Measurements from ENCODE around the gene TEK.
"Not testable (repeated sequence)": the region's sequence is repeated elsewhere in the genome, so short reads cannot be mapped to it uniquely, and the experiment has no call there.

The TEK gene

GRCh38 chr9:27108981-27109541 lies at the start of gene TEK:
Gene TEK (plus strand): TSS chr9:27109225. CDS start chr9:27109591, 366 bp downstream.
- DNase-seq, result no peak

DNA sequence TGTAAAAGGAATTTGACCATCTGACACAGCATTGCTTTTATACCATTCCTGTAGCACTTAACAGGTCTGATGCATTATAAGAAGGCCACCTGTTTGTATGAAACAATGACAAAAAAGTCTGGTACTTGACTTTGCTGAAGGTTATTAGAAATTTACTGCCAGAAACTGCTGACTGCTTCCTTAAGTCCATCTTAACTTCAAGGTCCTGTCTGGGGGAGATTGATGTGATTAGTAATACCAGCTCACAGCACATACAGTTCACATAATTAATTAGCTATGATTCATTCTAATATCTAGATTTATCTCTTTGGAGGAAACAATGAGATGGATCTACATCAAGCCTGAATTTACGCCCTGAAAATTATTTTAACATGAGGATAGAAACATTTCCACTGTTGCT lies 49.6 kb upstream of the TEK start:
- DNase-seq, result no peak

GRCh38 chr9:27059907-27060306 lies 49.1 kb upstream of the TEK start:
- DNase-seq, result peak; percentile 0

DNA sequence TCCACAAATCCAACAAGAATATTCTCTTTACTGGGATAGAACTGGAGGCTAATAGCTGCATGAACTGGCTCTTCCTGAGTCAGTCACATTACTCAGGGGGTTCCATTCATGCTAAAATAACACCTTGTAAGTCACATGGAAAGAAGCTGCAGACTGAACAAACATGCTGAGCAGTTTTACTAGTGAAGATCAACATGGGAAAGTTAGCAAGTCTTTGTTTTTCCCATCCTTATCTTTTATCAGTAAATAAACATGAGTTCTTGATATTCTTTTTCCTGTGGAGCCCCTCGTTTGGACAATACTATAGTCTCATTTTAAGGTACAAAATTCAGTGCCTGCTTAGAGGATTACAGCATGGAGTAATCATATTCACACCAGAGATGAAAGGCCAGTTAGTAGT lies 43.7 kb upstream of the TEK start:
- DNase-seq, result no peak

DNA sequence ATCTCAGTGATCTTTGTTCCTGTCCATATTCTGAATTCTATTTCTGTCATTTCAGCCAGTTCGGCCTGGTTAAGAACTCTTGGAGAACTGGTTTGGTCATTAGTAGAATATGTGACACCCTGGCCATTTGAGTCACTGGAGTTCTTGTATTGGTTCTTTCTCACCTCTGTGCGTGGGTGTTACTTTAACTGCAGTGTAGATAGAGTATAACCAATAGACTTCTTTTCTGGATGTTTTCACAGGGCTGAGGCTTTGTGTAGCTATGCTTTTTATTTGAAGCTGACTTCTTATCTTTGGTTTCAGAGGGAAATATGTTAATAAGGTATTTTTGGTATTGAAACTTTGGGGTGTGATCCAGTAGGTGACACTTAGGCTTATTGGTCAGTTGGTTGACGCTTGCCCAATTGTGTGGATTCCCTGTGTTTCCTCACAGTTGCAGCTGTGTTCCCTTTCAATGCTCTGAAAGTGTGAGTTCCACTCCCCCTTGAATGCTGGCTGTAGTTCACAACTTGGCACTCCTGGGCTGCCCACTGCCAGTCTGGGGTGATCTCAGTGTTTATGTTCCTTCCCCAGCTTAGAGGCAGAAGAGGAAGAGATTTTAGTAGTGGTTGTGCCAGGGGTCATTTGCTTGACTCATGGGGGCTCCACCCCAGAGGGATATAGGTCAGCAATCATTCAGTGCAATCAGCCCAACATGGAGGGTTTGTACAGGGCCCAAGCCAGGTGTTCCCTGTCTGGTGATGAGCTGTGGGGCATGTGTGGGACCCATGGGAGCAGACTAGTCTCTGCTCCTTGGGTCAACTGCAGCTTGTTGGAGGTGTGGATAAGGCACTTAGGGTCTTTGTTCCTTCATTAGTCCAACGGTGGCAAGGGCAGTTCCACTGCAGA lies 34.9 kb upstream of the TEK start:
- no peak for DNase-seq

DNA sequence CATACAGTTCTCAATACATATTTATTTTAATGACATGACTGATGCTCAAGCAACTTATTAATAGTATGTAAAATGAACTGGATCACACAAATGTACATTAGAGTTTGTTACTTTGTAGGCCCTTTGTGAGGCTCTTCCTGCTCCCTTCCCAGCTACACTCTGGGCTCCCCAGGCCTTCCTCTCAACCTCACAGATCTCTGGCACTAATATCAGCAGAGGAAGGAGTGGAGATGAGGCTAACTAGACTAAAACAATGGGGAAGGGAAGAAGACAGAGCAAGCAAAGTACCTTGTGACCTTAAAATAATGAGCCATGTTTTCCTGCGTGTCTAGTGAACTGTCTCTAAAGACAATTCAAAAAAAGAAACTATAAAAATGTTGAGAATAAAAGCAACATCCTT lies 30.3 kb upstream of the TEK start:
- DNase-seq, result no peak

DNA sequence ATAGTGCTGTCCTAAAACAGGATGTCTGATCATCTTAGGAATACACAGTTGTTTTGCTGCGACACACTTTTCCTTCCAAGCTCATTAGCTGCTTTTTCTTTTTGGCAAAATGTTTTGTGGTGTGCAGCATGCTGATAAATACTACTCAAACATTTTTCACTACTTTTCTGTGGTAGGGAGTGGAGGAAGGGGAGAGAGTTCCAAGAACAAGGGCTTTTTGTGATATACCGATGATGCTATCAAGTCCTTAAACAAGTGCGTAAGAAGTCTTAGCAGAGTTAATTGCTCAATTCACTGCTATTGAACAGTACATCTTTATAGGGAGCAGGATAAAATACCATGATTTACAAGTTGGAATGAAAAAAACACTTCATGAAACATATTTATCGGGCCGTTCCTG lies 23.6 kb upstream of the TEK start:
- no peak for DNase-seq

DNA sequence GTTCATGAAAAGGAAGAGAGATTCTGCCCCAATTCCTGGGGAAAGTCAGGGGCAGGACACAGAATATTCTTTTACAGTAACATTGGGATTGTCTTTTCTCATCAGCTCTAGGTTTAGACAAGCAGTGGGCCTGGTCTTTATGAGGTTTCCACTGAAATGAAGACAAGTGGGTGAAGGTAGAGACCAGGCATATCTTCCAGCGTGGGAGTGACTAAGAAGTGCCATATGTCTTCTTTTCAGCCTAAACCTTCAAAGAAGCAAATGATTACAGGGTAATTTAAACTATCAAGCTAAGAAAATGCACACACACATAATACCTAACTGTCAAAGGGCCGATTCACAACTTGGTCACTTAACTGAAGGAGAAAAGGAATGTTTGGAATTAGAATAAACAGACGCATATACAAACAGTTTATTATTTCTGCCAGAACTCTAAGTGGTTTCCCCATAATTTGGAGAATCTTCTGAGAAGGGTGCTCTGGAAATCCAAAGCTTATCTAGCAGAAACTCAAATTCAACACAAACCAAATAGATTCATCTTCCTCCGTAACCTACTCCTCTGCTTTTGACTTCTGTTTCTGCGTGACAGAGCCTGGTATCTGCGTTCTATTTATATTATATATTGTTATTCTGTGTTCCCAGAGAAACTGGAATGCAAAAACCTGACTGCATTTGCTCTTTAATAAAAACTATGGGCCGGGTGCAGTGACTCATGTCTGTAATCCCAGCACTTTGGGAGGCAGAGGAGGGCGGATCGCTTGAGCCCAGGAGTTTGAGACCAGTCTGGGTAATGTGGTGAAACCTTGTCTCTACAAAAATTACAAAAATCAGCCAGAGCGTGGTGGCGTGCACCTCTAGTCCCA lies 22.0 kb upstream of the TEK start:
- no peak for DNase-seq

- DNase-seq, result no peak
Observed at GRCh38 chr9:27088981-27089380, 20.0 kb upstream of the TEK start.

DNA sequence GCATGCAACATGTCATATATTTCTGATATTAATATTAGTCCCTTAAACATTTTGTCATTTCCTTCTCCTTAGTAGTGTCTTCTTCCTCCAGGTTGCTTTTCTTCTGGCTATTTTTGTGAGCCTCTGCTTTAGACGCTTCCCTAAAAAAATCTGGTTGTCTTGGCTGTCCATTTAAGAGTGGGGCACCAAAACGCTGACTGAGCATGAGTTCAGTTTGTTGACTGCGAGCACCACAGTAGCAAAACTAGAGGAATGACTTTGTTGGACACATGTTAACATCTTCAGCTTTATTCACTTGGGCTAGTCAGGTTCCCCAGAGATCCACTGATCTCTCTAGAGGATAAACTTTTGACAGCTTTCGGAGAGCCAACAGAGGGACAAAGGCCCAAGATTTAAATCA lies 19.3 kb upstream of the TEK start:
- DNase-seq, result no peak

DNA sequence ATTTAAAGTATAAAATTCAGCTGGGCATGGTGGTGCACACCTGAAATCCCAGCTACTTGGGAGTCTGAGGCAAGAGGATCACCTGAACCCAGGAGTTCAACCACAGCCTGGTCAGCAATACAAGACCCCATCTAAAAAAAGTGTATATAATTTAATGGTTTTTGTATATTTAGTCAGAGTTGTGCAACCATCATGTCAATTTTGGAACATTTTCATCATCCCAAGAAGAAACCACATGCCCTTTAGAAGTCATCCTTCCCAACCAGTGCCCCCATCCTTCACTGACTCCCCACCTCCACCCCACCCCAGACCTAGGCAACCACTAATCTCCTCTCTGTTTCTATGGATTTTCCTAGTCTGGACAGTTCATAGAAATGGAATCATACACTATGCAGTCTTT lies 18.8 kb upstream of the TEK start:
- no peak for DNase-seq

GRCh38 chr9:27090711-27091110 lies 18.3 kb upstream of the TEK start:
- DNase-seq, result no peak

DNA sequence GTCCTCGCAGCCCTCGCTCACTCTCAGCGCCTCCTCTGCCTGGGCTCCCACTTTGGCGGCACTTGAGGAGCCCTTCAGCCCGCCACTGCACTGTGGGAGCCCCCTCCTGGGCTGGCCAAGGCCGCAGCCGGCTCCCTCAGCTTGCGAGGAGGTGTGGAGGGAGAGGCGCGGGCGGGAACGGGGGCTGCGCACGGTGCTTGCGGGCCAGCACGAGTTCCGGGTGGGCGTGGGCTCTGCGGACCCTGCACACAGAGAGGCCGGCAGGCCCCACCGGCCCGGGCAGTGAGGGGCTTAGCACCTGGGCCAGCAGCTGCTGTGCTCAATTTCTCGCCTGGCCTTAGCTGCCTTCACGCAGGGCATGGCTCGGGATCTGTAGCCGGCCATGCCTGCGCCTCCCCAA lies 16.5 kb upstream of the TEK start:
- not testable (repeated sequence) for DNase-seq

DNA sequence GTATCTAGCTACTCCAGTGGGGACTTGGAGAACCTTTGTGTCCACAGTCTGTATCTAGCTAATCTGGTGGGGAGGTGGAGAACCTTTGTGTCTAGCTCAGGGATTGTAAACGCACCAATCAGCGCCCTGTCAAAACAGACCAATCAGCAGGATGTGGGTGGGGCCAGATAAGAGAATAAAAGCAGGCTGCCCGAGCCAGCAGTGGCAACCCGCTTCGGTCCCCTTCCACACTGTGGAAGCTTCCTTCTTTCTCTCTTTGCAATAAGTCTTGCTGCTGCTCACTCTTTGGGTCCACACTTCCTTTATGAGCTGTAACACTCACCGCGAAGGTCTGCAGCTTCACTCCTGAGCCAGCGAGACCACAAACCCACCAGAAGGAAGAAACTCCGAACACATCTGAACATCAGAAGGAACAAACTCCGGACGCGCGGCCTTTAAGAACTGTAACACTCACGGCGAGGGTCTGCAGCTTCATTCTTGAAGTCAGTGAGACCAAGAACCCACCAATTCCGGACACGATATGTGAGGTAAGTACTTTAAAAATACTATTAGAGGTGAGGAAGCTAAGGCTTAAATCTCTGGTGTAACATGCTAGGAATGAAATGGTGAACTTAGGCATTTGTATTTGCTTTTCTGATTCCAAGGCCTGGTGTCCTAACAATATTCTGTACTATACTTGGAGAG lies 15.5 kb upstream of the TEK start:
- DNase-seq, result peak in 1 of 2 experiments; percentile 2

- DNase-seq, result no peak
Observed at GRCh38 chr9:27094640-27095298, 14.3 kb upstream of the TEK start.

- DNase-seq, result no peak
Observed at GRCh38 chr9:27107241-27107640, 1.8 kb upstream of the TEK start.

- no peak for DNase-seq
Observed at GRCh38 chr9:27109621-27110020, 596 bp downstream of the TEK start.

DNA sequence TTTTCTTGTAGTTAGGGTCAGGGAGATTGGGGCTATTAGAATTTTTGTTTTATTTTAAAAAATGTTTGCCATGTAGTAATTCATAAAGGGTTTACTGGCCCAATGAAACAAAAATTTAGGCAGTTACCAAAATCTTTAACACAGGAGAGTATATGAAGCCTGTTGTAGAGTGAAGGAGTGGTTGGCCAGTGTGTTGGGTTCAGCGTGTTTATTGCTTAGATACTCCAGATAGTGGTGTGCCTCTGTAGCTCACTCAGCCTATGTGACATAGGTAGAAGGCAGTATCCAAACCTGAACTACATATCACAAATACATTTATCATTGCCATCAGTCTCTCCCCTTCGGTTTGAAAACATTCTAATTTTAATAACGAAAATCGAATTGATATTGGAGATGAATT lies 1.2 kb downstream of the TEK start:
- no peak for DNase-seq

DNA sequence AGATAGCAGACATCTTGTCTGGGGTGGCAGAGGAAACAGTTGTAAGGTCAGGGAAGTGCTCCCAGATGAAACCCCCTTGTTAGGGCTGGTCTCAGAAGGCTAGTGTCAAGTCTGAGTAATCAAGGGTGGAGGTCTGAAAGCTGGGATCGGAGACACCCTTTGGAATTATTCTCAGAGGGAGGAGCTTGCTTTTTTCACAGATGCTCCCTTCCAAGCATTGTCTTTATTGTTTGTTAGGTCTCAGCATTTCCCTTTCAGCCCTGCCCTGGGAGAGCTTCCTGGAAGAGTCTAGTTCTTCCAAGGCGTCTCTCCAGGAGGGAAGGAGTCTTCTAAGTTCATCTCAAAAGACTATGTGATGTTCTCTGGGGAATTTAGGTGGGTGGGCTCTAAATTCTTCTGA lies 3.2 kb downstream of the TEK start:
- no peak for DNase-seq

DNA sequence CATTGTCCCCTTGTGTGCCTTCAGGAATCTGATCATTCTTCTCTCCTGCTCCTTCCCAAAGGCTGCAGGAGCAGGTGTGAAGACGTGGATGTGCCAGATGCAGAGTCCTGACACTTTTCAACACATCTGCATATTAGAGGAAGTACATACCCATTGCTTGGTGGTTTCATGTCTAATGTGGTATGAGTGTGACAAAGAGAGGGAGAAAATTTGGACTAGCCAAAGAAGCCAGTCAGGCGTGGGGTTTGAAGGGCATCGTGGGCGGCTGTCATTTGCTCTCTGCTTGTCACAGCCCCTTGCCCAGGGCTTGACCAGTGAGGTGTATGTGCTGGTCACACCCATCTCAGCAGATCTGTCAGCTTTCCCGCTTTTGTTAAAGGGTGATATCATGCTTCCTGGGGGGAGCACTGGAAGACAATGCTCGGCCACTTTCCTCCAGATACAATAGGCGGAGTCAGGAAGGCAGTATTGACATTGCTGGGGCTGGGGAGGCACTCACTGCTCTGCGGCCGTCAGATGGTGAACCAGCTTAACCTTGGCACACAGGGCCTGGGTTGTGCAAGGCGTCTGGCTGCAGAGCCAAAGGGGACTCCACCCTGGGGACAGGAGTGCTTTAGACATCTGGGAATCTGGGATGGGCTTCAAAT lies 8.6 kb downstream of the TEK start:
- DNase-seq, result no peak

GRCh38 chr9:27118916-27119315 lies 9.9 kb downstream of the TEK start:
- DNase-seq, result no peak

- no peak for DNase-seq
Observed at GRCh38 chr9:27124151-27124550, 15.1 kb downstream of the TEK start.
